Large intestine (tissue), 3 donors: ENCODE data around the gene NFASC. TPM values are rescaled to one million over a fixed set of nuclear protein-coding genes. Genes with fewer than 3 reads are reported as not detected.

ENCODE experiments used
- DNase-seq, 2 donors: peaks; one replicate each; pipeline versions ENCODE4 v3.0.0 to v3.0.0-alpha.2; 2013
- H3K27ac ChIP-seq: one replicate; pipeline ENCODE4 v1.5.1; 2013; ENCODE audit warnings: low read length
- H3K27me3 ChIP-seq: 2 replicates; pipeline ENCODE4 v1.6.1; 2013; ENCODE audit warnings: low read length; ENCODE audit not compliant: control insufficient read depth, insufficient read depth
- H3K36me3 ChIP-seq: 2 replicates; pipeline ENCODE4 v1.6.1; 2013; ENCODE audit warnings: low read length; ENCODE audit not compliant: control insufficient read depth, insufficient read depth
- H3K4me1 ChIP-seq: one replicate; pipeline ENCODE4 v1.6.1; 2013; ENCODE audit warnings: low read length; ENCODE audit not compliant: control insufficient read depth, insufficient read depth
- H3K4me3 ChIP-seq: one replicate; pipeline ENCODE4 v1.5.1; 2013; ENCODE audit warnings: low read length
- H3K9me3 ChIP-seq: one replicate; pipeline ENCODE4 v1.6.1; 2013; ENCODE audit warnings: mild to moderate bottlenecking, low read depth, low read length, moderate library complexity; ENCODE audit not compliant: control insufficient read depth
- WGBS: methylation state at CpG from one replicate; pipeline ENCODE4 v1.1.5; 2013; ENCODE audit warnings: low lambda C conversion rate; ENCODE audit not compliant: insufficient coverage; 5-methylcytosine and 5-hydroxymethylcytosine counted together
- polyA plus RNA-seq: library from polyadenylated mRNA; unstranded; fragments of 120-200 nt; gene quantifications from one replicate; pipeline ENCODE4 v1.2.1, GENCODE V29; 2013

The NFASC gene
- polyA plus RNA-seq, 1 donor, result 10.1 TPM

GRCh38 chr1:204883405-204883804 lies 12.7 kb downstream of the NFASC start:
- no peak overlapping the region for H3K27ac ChIP-seq
- WGBS, result no CpG with 5 or more reads among the region's 3 CpGs
- H3K27me3 ChIP-seq, result peaks cover 2% of the 10 kb centered on the region
- H3K36me3 ChIP-seq, result no peaks in the 10 kb centered on the region
- no peaks in the 10 kb centered on the region for H3K4me1 ChIP-seq
- no peaks in the 10 kb centered on the region for H3K9me3 ChIP-seq
- no peak overlapping the region for H3K4me3 ChIP-seq
- DNase-seq, result no peak

DNA sequence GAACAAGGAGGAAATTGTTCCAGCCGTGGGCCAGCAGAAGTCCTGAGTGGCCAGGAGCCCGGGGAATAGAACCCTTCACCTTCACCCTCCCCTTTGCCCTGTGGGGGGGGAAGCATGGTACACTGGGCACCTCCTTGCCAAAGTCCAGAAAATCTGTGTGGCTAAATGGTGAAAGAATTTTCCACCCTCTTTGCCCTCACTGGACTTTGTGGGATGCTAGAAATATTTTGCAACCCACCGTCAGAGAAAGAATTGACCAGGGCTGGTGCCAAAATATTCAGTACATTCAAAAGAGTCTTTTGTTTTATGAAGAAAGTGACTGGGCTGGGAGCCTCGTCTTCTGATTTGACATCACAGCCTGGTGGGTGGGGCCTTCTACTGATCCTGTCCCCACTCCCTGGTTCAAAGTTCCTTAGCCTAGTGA lies 14.6 kb downstream of the NFASC start:
- H3K4me3 ChIP-seq, result no peak overlapping the region
- H3K36me3 ChIP-seq, result no peaks in the 10 kb centered on the region
- no CpG with 5 or more reads among the region's 4 CpGs for WGBS
- DNase-seq, result peak in 1 of 2 donors; percentile 23
- no peaks in the 10 kb centered on the region for H3K4me1 ChIP-seq
- no peak overlapping the region for H3K27ac ChIP-seq
- H3K9me3 ChIP-seq, result no peaks in the 10 kb centered on the region
- H3K27me3 ChIP-seq, result peaks cover 14% of the 10 kb centered on the region

- Histone ChIP-seq H3K36me3 (no peaks in the 10 kb centered on the region), H3K27ac (no peak overlapping the region), H3K9me3 (no peaks in the 10 kb centered on the region), H3K4me1 (no peaks in the 10 kb centered on the region), H3K27me3 (peaks cover 14% of the 10 kb centered on the region), H3K4me3 (no peak overlapping the region)
- no CpG with 5 or more reads among the region's 8 CpGs for WGBS
- no peak for DNase-seq
Measured at GRCh38 chr1:204885790-204886189, 15.1 kb downstream of the NFASC start.

- Histone ChIP-seq H3K4me3 (no peak overlapping the region), H3K36me3 (no peaks in the 10 kb centered on the region), H3K27ac (no peak overlapping the region), H3K4me1 (no peaks in the 10 kb centered on the region), H3K9me3 (no peaks in the 10 kb centered on the region), H3K27me3 (peaks cover 14% of the 10 kb centered on the region)
- 100% methylated on average over 1 of the region's 2 CpGs for WGBS
- no peak for DNase-seq
Measured at GRCh38 chr1:204887846-204888245, 17.2 kb downstream of the NFASC start.

GRCh38 chr1:204888294-204888693 lies 17.6 kb downstream of the NFASC start:
- no peak overlapping the region for H3K4me3 ChIP-seq
- H3K27ac ChIP-seq, result no peak overlapping the region
- WGBS, result 67% methylated on average over 1 of the region's 2 CpGs
- no peaks in the 10 kb centered on the region for H3K9me3 ChIP-seq
- H3K4me1 ChIP-seq, result no peaks in the 10 kb centered on the region
- peaks cover 14% of the 10 kb centered on the region for H3K27me3 ChIP-seq
- no peaks in the 10 kb centered on the region for H3K36me3 ChIP-seq
- DNase-seq, result no peak

- H3K4me3 ChIP-seq, result no peak overlapping the region
- H3K36me3 ChIP-seq, result no peaks in the 10 kb centered on the region
- no peaks in the 10 kb centered on the region for H3K9me3 ChIP-seq
- H3K27me3 ChIP-seq, result peaks cover 15% of the 10 kb centered on the region
- H3K27ac ChIP-seq, result no peak overlapping the region
- DNase-seq, result peak in 1 of 2 donors; percentile 16
- no CpG with 5 or more reads among the region's 8 CpGs for WGBS
- H3K4me1 ChIP-seq, result no peaks in the 10 kb centered on the region
Measured at GRCh38 chr1:204889681-204890383, 19.2 kb downstream of the NFASC start.

DNA sequence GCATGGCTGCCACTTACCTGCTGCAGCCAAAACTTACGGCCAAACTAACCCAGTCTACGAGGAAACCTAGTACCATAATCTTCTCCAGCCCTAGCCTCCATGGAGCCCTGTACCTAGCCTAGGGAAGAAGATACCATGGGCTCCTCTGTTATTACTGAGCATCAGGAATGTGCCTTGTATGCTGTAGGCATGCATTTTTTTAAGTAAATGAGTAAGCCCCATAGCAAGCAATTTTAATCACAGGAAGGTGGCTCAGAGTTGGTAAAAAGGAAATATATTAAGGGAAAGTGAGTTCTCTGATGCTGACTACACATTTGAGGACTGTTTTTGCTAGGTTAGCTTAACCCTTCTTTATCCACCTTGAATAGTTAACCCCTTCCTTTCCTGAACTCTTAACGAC lies 21.2 kb downstream of the NFASC start:
- DNase-seq, result no peak
- no peaks in the 10 kb centered on the region for H3K9me3 ChIP-seq
- H3K27me3 ChIP-seq, result peaks cover 18% of the 10 kb centered on the region
- H3K27ac ChIP-seq, result no peak overlapping the region
- WGBS, result no CpG with 5 or more reads among the region's 3 CpGs
- no peak overlapping the region for H3K4me3 ChIP-seq
- H3K4me1 ChIP-seq, result no peaks in the 10 kb centered on the region
- no peaks in the 10 kb centered on the region for H3K36me3 ChIP-seq

DNA sequence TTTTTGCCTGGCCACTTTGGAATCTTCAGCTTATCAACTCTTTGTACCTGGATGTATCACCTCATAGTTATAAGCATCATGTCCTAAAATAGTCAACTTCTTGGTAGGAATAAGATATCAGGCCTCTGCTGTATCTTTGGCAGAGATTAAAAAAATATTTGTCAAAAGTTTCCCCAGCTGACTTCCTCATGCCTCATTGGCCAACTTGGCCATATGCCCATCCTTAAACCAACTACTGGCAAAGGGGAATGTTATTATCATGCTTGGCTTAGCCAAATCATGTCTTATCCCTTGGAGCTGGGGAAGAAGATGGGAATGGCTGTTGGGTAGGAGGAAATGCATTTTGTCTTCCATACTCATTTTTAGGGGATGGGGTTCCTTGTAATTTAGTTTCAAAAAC lies 23.4 kb downstream of the NFASC start:
- no peak overlapping the region for H3K4me3 ChIP-seq
- no peaks in the 10 kb centered on the region for H3K4me1 ChIP-seq
- no peaks in the 10 kb centered on the region for H3K36me3 ChIP-seq
- H3K27me3 ChIP-seq, result peaks cover 14% of the 10 kb centered on the region
- DNase-seq, result no peak
- H3K9me3 ChIP-seq, result no peaks in the 10 kb centered on the region
- H3K27ac ChIP-seq, result no peak overlapping the region

- no peak for DNase-seq
- H3K27me3 ChIP-seq, result peaks cover 14% of the 10 kb centered on the region
- WGBS, result no CpG with 5 or more reads among the region's 1 CpG
Measured at GRCh38 chr1:204894606-204895005, 23.9 kb downstream of the NFASC start.

GRCh38 chr1:204896023-204896422 lies 25.4 kb downstream of the NFASC start:
- Histone ChIP-seq H3K36me3 (no peaks in the 10 kb centered on the region), H3K4me1 (no peaks in the 10 kb centered on the region), H3K27me3 (peaks cover 10% of the 10 kb centered on the region), H3K9me3 (no peaks in the 10 kb centered on the region), H3K4me3 (no peak overlapping the region), H3K27ac (no peak overlapping the region)
- WGBS, result no CpG with 5 or more reads among the region's 6 CpGs
- no peak for DNase-seq

More at GRCh38 chr1:204894606-204895005, 23.9 kb downstream of the NFASC start:
- Histone ChIP-seq H3K4me1 (no peaks in the 10 kb centered on the region), H3K4me3 (no peak overlapping the region), H3K36me3 (no peaks in the 10 kb centered on the region), H3K9me3 (no peaks in the 10 kb centered on the region), H3K27ac (no peak overlapping the region)

DNA sequence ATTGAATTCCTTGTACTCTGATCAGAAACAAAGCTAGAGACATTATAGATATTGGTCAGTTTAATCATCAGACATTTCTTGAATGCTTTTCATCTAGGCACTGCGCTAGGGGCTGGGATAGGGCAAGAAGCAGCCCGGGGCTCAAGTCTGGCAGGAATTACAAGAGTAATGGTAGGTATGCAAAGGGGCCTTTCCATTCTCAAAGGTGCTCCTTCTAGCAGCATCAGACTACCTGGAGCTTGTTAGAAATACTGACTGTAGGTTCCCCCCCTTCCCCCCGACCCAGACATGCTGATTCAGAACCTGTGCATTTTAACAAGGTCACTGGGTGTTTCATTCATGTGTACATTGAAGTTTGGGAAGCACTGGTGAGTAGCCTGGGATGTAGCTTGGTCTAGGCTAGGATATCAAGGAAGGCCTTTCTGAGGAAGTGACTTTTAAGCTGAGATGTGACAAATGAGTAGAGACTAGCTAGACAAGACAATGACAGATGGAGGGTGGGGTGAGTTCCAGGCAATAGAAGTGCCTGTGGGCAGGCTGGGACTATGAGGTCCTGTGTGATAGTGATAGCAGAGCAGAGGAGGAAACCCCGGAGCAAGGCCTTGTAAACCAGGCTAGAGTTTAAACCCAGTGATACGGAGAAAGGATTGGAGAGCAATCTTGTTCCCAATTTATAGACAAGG lies 26.3 kb downstream of the NFASC start:
- DNase-seq, result no peak
- WGBS, result no CpG with 5 or more reads among the region's 5 CpGs
- no peaks in the 10 kb centered on the region for H3K4me1 ChIP-seq
- no peaks in the 10 kb centered on the region for H3K9me3 ChIP-seq
- H3K36me3 ChIP-seq, result no peaks in the 10 kb centered on the region
- H3K27me3 ChIP-seq, result peaks cover 10% of the 10 kb centered on the region
- H3K27ac ChIP-seq, result no peak overlapping the region
- H3K4me3 ChIP-seq, result no peak overlapping the region
